Measurements from ENCODE around the gene CTNNA2.

GRCh38 chr2:79849241-79849640 lies 336.4 kb downstream of the CTNNA2 start:
- TF ChIP-seq PBX3 (IDR thresholded peaks at IDR 0.05) (no peak), RAD21 (conservative IDR thresholded peaks at IDR 0.05 in 1 of 2, IDR thresholded peaks at IDR 0.05 in 1 of 2) (no peak), ESRRA (IDR thresholded peaks at IDR 0.05; ENCODE audit: borderline replicate concordance, low read length) (no peak), ZC3H11A (IDR thresholded peaks at IDR 0.05) (no peak), BHLHE40 (IDR thresholded peaks at IDR 0.05; ENCODE audit: low read depth, low read length) (no peak)

Data from A549 (cell line).